NCI-H345 (cell line): ENCODE measurements around the gene MAGI2.

Experiments
- DNase-seq: peaks from one replicate; lab custom pipeline; 2025; lab: John Stamatoyannopoulos, UW

Gene MAGI2

GRCh38 chr7:78140109-78140508 lies 1313.4 kb downstream of the MAGI2 start:
- no peak for DNase-seq

GRCh38 chr7:78139335-78139734 lies 1314.1 kb downstream of the MAGI2 start:
- DNase-seq = no peak

- no peak for DNase-seq
Measured at GRCh38 chr7:78134774-78135173, 1318.7 kb downstream of the MAGI2 start.

- peak; percentile 26 for DNase-seq
Measured at GRCh38 chr7:78134256-78134655, 1319.2 kb downstream of the MAGI2 start.

- no peak for DNase-seq
Measured at GRCh38 chr7:78130446-78131215, 1322.8 kb downstream of the MAGI2 start.

- no peak for DNase-seq
Measured at GRCh38 chr7:78129865-78130264, 1323.6 kb downstream of the MAGI2 start.

GRCh38 chr7:78127009-78127408 lies 1326.5 kb downstream of the MAGI2 start:
- DNase-seq = no peak

- no peak for DNase-seq
Measured at GRCh38 chr7:78125884-78126283, 1327.6 kb downstream of the MAGI2 start.

- no peak for DNase-seq
Measured at GRCh38 chr7:78124216-78124615, 1329.3 kb downstream of the MAGI2 start.

- DNase-seq = no peak
Measured at GRCh38 chr7:78121888-78122287, 1331.6 kb downstream of the MAGI2 start.

GRCh38 chr7:78118470-78118869 lies 1335.0 kb downstream of the MAGI2 start:
- DNase-seq = no peak

GRCh38 chr7:78115876-78116275 lies 1337.6 kb downstream of the MAGI2 start:
- no peak for DNase-seq

GRCh38 chr7:78114993-78115392 lies 1338.5 kb downstream of the MAGI2 start:
- DNase-seq = no peak

- no peak for DNase-seq
Measured at GRCh38 chr7:78112488-78112887, 1341.0 kb downstream of the MAGI2 start.

GRCh38 chr7:78111386-78111785 lies 1342.1 kb downstream of the MAGI2 start:
- no peak for DNase-seq

GRCh38 chr7:78103475-78103874 lies 1350.0 kb downstream of the MAGI2 start:
- no peak for DNase-seq

- DNase-seq = no peak
Measured at GRCh38 chr7:78101076-78101475, 1352.4 kb downstream of the MAGI2 start.

GRCh38 chr7:78099715-78100394 lies 1353.6 kb downstream of the MAGI2 start:
- no peak for DNase-seq

- no peak for DNase-seq
Measured at GRCh38 chr7:78095549-78095948, 1357.9 kb downstream of the MAGI2 start.

GRCh38 chr7:78092331-78092730 lies 1361.1 kb downstream of the MAGI2 start:
- DNase-seq = no peak

- DNase-seq = no peak
Measured at GRCh38 chr7:78090616-78091015, 1362.9 kb downstream of the MAGI2 start.

- no peak for DNase-seq
Measured at GRCh38 chr7:78083476-78084120, 1369.9 kb downstream of the MAGI2 start.

- DNase-seq = no peak
Measured at GRCh38 chr7:78082556-78082955, 1370.9 kb downstream of the MAGI2 start.
